Renal cortical epithelial cell (primary cell): ENCODE measurements around the gene USP3. TPM values are rescaled to one million over a fixed set of nuclear protein-coding genes. Genes with fewer than 3 reads are reported as not detected.

Experiments used
- DNase-seq: peaks from one replicate; pipeline ENCODE4 v3.0.0-alpha.2; 2011; ENCODE audit warnings: low read depth
- total RNA-seq: library from RNA; depleted of rRNA; stranded (reverse); fragments of >200 nt; gene quantifications from 2 replicates; pipeline ENCODE4 v1.2.3, GENCODE V29; 2014

The USP3 gene
- total RNA-seq, 1 donor from 2014 or later, result 60.7 TPM

DNA sequence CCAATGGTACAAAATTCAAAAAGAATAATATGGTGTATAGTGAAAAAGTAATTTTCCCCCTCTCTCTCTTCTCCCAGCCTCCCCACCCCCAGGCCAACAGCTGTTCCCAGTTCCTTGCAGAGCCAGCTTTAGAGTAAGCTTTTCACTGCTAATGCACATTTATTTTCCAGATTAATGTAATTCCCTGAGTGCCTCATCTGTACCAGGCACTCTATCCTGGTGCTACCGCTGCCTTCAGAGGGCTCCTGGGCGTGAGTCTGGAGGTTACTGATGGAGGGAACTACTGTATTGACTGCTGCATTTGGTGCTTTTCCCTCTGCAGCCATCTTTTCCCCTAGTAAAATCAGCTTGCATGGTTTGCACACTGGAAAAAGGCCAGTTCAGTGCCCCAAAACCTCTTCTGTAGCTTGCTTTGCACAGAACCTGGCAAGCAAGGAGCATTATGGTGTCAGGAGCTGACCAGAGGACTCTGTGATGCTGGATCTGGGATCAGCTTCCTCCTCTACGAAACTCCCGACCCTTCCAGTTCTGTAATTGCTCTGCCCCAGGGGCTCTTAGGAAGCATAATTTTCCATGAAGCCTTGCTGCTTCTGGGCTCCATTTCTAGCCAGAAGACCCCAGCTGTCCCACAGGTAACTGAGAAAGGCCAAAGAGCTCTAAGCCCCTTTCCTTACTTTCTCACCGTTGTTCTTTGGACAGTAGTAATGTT, 8.5 kb upstream of the USP3 start:
- DNase-seq, result no peak

DNA sequence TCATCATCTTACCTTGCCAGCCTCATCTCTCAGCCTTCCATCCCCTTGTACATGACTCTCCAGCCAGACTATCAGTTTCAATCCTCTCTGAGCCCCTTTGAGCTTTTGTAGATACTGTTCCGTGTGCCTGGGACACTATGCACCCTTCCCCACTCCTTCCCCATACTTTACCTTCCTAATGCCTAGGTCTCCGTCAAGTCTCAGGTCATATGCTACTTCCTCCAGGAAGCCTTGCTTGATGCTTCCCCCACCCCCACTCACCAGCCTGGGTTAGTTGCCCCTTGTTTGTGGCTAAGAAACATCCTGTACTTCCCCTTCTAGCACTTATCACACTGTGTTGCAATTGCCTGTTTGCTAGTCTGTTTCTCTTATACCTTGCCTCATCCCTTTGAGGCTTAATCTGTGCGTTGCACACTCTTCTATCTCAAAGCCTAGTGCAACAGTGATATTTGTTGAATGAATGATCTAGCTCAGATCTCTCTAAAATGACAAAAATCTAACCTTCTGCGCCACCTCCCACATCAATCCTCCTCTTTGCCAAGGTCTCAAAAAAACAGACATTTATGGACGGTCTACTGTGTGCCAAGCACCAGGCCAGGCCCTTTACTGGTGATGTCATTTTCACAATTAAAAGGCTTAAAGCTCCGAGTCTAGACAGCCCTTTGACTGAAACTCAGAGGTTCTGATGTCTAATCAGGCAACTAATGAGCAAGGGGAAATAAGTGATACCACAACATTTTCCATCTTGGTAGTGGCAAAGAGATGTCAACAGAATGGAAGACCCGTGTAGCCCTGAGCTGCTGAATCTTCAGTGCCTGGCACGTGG, 6.5 kb upstream of the USP3 start:
- no peak for DNase-seq

DNA sequence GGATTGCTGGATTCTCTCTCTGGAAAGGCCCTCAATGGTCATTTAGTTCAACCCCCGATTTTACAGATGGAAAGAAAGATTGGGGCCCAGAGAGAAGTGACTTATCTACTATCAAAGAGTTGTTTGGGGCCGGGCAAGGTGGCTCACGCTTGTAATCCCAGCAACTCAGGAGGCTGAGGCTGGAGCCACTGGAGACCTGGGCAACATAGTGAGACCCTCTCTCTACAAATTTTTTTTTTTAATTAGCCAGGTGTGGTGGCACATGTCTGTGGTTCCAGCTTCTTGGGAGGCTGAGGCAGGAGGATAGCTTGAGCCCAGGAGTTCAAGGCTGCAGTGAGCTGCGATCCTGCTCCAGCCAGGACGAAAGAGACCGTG, 5.2 kb upstream of the USP3 start:
- no peak for DNase-seq

DNA sequence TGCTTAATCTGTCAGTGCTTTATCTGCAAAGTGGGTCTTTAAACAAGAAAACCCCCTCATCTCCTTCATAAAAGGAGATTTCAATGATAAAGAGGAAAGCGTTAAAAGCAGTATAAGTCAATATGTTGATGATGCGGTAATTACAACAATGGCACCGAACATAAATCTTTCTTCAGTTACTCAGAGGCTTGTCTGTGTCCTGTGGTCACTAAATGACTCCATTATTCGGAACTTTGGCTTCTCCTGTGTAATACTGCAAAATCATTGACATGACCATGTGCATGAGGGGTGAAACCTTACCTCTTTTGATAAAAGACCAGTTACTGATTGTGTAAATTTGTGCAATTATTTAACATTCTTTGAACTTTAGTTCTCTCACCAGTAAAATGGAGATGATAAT, 4.8 kb upstream of the USP3 start:
- no peak for DNase-seq

DNA sequence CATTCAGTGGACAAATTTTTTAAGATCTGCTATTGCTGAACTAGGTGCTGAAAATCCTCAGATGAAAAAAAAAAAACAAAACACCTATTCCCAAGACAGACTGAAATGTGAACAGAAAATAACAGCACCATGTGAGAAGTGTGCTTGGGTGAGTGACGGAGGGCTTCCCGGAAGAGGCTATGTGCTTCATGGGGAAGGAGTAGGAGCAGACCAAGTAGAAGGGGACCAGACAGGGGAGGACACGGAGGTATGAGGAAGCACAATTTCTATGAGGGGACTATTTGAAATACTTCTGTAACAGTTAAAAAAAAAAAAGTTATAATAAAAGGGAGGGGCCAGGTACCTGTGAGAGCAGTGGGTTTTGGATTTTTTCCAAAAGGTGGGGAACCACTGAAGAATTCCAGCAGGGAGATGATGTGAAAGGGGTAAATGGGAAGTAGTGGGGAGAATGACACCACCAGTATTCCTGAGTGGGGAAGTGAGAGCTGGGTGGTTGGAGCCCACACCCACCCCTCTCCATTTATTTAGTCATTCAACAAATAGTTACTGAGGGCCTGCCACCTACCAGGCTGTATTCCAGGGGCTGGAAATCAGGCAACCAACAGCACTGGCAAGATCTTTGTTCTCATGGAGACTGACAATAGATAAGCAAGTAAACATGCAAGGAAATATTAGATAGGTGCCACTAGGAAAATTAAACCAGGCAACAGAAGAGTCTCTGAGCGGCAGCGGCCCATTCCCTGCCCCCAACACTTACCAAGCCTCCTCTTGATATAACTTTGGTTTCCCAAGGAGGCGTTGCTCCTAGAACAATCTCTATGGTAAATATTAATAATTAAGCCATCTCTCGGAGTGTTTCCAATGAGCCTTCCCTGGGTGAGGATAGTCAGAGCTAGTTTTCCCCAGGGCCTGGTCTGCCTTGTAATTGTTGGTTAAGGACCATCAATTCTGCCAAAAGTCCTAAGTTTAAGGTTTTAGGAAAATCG, 3.8 kb upstream of the USP3 start:
- peak; percentile 84 for DNase-seq

DNA sequence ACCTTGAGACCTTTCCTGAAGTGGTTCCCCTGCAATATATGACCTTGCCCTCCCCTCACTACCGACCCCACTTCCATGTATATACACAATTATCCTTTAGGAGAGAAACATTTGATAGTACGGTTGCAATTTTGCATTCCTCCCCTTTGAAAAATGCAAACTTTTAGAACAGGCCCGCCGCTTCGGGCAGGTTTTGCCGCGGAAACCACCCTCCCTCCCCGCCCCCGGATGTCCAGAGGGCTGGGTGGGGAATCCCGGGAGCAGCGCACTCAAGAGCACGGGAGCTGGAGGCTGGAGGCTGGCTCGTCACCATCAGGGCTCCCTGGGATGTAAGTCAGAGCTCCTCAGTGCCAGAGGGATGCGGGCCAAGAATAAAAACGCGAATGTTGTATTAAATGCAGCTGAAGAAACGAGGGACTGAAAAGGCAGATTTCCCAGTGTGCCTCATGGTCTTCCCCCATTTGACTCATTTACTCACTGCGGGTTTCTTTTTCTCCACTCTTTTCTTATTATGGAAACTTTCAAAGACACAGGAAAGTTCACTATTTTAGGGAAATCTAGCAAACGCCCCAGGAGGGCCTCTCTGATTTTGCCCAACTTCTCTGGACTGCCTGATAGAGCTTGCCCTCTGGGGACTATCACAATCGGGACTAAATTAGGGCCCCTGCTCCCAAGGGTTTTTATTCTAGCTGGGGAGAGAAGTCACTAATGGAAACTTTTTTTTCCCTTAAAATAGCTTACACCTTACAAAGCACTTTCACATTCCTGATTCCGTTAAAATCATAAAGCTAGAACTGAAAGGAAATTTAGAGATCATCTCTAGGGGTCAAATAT, 2.9 kb upstream of the USP3 start:
- peak; percentile 80 for DNase-seq

DNA sequence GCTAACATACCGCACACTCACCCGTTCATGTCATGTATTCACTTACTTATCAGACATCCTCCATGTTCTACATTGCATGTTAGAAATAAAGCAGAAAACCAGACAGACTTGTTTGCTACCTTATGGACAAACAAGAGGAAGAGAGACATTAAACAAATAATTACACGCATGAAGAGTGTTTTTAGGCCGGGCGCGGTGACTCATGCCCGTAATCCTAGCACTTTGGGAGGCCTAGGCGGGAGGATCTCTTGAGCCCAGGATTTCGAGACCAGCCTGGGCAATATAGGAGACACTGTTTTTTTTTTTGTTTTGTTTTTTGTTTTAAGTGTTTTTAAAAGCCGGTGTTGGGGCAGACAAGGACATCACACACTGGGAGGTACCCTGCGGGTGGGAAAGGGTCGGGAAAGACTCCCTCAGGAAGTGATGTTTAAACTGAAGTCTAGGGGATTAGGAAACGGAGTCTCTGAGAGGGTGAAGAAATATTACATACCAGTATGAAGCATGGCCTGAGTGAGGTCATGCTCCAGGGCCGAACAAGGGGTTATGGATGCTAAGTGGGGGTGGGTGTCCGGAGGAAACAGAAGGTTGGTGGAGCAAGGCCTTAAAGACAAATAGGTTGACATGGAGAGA, 2.1 kb upstream of the USP3 start:
- DNase-seq, result no peak

DNA sequence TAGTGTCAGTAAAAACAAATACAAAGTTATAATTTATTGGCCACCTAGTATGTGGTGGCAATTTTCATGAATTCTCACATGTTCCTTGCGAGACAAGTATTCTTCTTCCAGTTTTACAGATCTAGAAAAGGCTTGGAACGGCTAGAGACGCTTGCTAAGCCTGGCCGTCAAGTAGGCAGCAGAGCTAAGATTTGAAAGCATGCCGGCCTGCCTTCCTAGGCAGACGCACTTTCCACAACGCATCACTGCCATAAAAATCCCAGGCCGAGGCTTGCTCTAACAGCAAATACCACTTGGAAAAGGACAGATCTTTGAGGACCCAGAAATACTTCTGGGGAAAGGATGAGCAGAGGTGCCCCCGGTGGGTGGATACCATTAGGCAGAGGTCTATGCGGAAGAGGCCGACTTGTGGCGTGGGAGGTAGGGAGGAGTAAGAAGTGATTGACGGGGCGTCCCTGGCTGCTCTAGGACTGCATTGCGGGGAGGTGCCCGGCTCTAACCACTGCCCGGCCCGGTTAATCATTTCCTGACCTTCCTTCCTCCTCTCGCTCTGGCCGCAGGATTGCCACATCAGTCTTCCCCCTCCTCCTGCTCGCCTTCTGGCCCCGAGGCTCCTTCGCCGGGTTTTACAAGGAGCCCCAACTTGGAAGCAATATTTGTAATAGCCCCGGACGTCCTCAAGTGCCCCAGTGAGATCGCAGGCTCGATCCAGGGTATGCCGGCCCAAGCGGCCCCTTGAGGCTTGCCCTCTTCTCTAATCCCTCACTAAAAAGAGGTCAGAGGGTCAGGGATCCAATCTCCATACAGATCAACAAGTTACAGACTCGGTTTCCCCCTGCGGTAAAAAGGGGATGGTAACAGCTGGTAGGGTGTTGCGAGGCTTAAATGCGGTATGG, 1.3 kb upstream of the USP3 start:
- DNase-seq, result peak; percentile 95

DNA sequence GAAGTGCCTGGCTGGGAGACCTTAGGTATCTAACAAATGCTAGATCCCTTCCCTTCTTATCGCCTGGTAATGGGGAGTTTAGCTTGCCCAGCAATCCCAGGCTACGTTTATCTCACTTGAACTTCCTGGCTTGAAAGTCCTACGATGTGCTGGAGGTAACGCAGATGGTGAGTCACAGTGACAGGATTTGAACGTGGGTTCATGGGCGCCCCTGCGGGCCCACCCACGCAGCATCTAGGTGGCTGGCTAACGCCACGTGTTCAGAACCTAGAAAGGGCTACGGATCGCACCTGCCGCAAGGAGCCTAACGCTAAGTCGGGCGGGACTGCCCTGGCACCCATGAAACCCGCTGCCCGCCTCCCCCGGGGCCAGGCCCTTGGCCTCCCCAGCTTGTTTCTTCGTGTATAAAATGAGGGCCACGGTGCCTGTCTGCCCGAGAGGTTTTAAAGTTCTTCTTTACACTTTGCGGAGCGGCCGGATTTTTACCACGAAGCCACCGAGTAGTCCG, 600 bp upstream of the USP3 start:
- DNase-seq, result peak; percentile 91

DNA sequence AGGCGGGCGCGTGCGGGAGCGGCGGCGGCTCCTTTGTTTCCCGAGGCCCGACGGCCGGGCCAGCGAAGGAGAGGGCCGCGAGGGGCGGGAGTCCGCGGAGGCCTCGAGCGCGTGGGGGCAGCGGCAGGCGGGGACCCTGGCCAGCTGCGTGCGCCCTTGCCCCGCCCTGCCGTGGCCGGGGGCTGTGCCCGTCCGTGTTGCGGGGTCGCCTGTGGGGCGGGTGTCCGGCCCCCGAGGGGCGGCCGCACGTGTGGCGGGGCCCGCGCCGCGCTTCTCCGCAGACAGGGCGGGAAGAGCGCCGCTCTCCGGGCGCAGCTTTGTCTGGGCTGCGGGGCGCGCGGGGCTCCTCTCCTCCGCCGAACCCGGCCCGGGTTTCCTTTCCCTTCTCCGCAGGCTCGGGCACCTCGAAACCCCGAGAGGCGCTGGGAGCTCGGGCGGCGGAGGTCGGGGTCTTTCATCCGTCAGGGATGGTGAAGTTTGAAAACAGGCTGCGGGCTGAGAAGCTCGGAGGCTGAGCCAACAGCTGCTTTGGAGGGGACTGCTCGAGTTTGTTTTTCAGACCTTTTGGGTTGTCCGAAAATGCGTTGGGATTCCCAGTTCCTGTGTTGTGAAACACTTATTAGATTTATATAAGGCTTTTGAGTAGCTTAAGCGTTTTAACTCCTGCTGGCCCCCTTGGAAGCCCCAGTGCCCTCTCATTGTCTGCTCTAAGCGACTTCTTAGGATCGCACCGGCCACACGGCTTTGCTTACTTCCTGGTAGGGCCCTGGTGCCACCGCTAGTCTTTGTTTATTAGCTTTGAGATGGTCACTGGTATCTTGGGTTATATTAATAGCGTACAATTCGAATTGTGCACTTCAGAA, 817 bp downstream of the USP3 start:
- DNase-seq, result no peak

DNA sequence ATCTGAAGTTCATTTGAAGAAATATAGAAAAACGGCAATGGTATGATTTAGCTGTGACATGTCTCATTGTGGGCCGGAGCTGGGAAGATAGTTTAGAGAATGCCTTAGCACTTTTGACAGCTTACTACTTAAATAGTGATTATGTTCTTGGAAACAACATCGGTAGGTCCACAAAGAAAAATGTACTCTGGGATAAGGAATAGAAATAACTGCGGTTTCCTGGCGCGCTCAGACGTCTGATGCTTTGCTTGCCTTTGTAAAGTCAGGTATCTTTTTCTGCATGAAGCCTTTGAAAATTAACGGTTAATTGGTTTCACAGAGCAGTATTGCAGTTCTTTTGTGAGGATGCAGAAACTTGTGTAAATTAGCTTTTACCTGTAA, 1.4 kb downstream of the USP3 start:
- no peak for DNase-seq

DNA sequence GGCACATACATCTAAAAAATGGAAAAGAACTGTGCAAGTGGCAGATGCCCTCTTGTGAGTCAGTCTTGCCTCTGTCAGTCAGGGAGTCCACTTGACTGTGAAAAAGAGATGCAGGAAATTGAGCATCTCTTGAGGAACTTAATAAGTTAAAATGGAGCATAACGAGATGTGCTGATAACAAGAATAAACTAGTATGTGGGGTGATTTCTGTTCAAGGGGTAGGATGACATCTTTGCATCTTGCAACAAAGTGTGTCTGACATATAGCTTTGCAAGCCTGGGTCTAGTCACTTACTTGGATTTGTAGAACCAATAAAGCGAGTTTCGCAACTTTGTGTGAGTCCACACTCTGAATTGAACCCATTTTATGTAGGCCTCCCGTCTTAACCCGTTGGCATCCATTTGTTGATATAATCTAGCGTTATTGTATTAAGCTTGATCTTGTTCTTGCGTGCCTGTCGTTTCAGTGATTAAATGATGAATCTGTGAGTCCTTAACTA, 2.2 kb downstream of the USP3 start:
- DNase-seq, result no peak

DNA sequence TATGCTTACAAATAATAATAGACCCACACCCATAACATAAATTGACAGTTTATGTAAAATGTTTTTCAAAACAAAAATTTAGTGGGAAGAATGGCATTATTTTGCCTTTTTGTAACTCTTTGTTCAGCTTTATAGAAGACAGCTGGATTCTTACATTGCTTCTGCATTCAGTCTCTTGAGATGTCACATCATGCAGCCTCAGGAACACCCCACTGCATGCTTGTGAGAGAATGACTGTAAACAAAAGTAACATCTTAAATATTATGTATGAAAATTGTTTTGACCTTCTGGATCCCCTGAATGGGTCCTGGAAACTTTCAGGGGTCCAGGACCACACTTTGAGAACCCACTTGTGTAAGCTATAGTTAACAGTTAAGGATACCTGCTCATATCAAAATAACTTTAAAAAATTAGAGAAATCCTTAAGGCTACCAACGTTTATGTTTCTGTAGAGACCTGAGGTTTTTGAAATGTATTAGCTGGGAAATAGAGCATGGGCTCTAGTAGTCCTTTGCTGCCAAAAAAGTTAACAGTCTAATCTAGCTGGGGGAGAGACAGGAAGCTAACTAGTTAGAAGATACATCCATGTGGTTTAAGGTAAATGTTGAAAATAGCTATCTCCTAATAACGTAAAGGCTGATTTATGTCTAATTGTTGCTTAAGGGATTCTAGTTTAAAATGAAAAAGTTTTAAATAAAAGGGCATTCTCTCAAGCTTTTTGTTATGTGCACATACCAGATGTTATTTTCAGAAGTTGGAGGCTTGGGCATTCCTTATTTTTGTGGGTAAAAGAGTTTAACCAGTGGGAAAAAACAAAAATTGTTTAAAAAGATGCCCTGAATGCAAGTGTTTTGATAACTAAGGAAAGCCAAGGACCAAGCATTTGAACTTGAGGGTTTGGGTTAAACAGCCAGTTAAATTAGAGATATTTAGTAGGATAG, 3.8 kb downstream of the USP3 start:
- no peak for DNase-seq

DNA sequence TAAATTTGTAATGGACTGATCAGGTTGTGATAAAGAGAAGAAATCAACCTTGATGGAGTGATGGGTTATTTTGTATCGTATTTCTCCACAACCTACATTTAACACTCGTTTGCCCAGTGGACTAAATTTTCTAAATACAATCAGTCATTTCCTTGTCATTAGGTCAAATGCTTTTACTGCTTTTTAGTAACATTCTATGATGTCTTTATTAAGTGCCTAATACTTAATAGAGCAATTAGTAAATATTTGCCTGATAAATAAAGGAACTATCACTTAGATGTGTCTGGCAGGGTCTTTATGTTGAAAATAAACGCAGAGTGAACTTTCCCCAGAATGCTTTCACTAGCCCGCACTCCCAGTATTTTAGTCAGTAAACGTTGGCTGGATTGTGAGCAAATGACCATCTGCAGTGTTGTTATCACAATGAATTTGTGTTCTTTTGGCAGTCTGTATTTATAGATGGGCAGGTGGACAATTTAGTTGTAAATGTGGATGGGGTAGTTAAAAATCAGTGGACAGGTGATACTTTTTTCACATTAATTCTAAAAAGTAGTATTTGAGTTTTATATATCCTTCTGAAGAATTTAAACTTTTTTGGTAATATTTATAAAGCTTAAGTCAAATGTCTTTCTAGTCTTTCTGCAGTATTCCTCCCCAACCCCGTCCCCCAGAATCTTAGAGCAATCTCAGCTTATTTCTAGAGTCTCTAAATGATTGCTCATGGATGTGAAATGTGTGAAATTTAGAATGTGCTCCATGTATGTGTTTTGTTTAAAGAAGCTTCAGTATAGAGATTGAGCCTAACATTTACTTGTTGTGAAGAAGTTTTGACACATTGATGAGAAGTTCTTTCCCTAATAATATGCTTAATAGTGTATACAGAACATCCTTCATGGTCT, 4.9 kb downstream of the USP3 start:
- no peak for DNase-seq

DNA sequence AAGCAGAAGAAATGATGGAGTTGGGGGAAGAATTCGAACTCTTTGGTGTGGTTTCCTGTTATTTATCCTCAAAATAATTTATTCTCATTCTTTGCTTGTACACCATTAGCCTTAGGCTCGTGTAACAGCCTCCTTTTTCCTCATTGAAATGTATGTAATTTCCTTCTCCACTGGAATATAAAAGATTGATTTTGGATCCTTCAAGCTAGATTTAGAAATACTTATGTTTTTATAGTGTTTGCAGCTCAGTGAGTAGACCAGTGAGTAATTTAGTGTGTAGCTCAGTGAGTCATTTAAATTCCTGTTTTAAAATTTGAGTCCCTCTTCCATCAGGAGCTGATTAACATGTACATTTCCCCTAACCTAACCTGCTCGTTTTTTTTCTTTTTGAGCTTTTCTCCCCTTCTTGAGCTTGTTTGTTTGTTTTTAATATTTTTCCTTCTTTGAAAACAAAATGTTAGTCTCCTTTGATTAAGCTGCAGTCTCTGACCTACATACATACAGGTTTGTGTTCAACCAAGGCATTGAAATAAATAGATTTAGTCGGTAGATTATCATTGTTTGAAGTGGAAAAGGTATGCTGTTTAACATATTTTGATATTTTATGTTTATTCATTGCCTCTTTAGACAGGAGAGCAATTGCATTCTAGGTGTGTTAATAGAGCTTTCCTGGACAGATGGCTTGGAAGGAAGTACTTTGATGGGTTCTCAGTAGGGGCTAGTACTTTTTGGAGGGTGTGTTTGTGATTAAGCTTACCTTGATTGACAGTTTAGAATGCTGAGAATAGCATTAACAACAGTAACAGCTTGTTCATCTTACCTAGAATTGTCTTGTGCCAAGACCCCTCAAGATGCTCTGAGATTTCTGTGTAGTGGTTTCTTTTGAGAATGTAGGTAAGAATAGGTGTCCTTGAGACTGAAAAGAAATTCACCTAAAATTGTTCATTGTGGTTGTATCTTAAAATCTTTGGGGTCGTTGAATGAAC, 5.9 kb downstream of the USP3 start:
- DNase-seq, result peak; percentile 92
